Vagina (tissue), 2 donors: ENCODE results near the gene PRRT4.

Experiments used
- CTCF ChIP-seq, 3 experiments: fragments of 450-650 bp in 2 of 3; fragments of 200-600 bp in 1 of 3; sonication (generic) in 1 of 3; IDR thresholded peaks; one replicate each; pipeline ENCODE4 v1.5.1; 2017 to 2019; ENCODE audit warnings: antibody characterized with exemption in 3 of 3, mild to moderate bottlenecking in 2 of 3, moderate library complexity in 2 of 3
- POLR2A ChIP-seq, 2 donors: fragments of 450-650 bp; IDR thresholded peaks; one replicate each; pipeline ENCODE4 v1.6.1; 2017; ENCODE audit warnings: antibody characterized with exemption in 2 of 2, mild to moderate bottlenecking in 2 of 2, moderate library complexity in 2 of 2
- POLR2AphosphoS5 ChIP-seq, 2 donors: sonication (generic); formaldehyde crosslinking; IDR thresholded peaks; one replicate each; pipeline ENCODE4 v1.9.0; 2017; ENCODE audit warnings: antibody characterized with exemption in 2 of 2, mild to moderate bottlenecking in 2 of 2, low read depth in 1 of 2; ENCODE audit not compliant: insufficient read depth in 1 of 2

- TF ChIP-seq CTCF (IDR thresholded peaks at IDR 0.05): no peak
- no peak for TF ChIP-seq POLR2A (IDR thresholded peaks at IDR 0.05)
- TF ChIP-seq POLR2AphosphoS5 (IDR thresholded peaks at IDR 0.05; ENCODE audit: insufficient read depth in 1 of 2, low read depth in 1 of 2): no peak
Observed at GRCh38 chr7:128366300-128366699, 4.8 kb upstream of the PRRT4 start.
